NK-92 (cell line): Measurements from ENCODE around the gene ASPG.

Experiments used
- DNase-seq: peaks from one replicate; lab custom pipeline; 2025; ENCODE audit not compliant: unreplicated experiment; lab: John Stamatoyannopoulos, UW

Gene ASPG

GRCh38 chr14:104075530-104076151 is 9.9 kb upstream of the ASPG start:
- no peak for DNase-seq

DNA sequence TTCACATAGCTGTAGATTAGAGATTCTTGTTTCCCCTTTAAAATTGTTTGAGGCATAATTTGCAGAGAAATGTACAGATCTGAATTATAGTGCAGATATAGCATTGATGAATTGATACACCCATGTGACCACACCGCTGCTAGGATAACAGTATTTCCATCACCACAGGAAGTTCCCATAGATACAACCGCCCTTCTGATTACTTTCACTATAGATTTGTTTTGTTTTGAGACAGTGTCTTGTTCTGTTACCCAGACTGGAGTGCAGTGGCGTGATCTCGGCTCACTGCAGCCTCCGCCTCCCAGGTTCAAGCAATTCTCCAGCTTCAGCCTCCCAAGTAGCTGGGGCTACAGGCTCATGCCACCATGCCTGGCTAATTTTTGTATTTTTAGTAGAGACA is 8.8 kb upstream of the ASPG start:
- no peak for DNase-seq

- no peak for DNase-seq
Observed at GRCh38 chr14:104078031-104078455, 7.5 kb upstream of the ASPG start.

- DNase-seq: no peak
Observed at GRCh38 chr14:104080376-104081260, 4.9 kb upstream of the ASPG start.

- DNase-seq: no peak
Observed at GRCh38 chr14:104081261-104081835, 4.2 kb upstream of the ASPG start.

DNA sequence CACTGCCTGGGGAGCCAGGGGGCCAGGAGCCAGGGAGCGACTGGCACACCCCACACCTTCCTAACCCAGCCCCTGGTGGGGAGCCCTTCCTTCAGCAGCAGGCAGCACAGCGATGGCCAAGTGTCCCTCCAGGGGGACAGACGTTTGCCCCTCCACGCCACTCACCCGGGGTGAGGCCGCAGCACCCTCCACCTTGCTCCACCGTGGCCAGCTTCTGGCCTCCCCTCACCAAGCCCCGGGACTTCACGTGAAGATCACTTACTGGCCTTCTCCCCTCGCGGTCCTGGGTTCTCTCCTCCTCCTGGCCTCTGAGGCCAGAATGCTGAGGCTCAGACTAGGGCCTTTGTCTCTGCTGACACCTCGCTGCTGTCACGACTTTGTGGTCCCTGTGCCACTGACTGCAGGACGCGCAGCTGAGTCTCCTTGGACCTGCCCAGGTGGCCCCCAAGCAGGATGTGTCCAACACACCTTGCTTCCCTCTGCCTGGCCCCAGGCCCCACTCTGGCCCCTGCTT is 3.5 kb upstream of the ASPG start:
- DNase-seq: no peak

DNA sequence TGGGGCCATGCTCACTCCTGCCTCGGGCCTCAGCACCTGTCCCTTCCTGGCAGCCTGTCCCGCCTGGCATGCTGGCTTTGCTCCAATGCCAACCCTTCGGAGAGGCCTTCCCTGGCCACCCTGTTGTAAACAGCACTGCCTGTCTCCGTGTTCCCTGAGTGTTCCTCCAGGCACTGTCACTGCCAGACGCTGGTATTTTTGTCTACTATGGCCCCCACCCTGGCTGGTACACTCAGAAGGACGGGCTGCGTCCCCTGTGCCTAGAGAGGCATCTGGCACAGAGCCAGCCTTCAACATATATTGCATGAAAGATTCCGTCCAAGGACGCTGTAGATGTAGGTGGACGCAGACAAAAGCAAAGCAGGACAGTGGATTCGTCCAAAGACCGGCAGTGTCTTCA is 2.7 kb upstream of the ASPG start:
- DNase-seq: no peak

GRCh38 chr14:104084251-104085002 is 1.1 kb upstream of the ASPG start:
- no peak for DNase-seq

- no peak for DNase-seq
Observed at GRCh38 chr14:104085889-104086201, 345 bp downstream of the ASPG start.

DNA sequence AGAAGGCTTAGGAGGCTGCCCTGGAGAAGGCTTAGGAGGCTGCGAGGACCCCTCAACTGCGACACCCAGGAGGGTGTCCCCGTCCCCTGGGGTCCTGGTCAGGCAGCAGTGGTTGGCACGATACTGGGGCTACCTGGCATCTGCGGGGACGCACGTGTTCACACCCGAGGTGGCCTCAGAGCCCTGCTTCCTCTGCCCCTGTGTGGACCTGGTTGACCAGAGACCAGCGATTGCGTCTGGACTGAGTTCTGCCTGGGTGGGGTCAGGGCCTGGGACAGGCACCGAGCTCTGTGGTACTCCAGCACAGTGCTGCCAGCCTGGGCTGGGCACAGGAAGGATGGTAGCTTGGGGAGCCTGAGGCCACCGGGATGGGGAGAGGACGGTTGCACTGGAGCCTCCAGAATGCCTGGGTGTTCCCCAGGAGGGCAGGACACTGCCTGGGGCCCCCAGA is 735 bp downstream of the ASPG start:
- DNase-seq: no peak

- DNase-seq: no peak
Observed at GRCh38 chr14:104086661-104087461, 1.4 kb downstream of the ASPG start.

DNA sequence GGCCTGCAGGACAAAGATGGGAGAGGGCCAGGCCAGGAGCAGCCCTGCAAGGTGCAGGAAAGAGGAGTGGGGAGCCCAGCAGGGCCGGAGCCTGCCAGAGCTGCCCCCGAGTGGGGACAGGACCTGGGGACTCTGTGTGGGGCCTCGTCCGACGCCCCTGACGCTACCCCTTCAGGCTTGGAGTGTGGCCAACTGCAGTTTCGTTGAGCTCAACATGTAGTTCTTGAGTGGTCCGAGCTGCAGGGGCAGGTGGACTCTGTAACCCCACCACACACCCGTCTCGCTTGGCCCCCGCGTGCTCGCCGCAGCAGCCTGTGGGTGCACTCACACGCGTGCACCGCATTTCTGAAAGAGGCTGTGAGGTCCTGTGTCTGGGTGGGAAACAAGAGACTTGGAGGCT is 2.0 kb downstream of the ASPG start:
- DNase-seq: no peak

- DNase-seq: no peak
Observed at GRCh38 chr14:104087981-104088850, 2.7 kb downstream of the ASPG start.

- DNase-seq: no peak
Observed at GRCh38 chr14:104090071-104090748, 4.7 kb downstream of the ASPG start.

DNA sequence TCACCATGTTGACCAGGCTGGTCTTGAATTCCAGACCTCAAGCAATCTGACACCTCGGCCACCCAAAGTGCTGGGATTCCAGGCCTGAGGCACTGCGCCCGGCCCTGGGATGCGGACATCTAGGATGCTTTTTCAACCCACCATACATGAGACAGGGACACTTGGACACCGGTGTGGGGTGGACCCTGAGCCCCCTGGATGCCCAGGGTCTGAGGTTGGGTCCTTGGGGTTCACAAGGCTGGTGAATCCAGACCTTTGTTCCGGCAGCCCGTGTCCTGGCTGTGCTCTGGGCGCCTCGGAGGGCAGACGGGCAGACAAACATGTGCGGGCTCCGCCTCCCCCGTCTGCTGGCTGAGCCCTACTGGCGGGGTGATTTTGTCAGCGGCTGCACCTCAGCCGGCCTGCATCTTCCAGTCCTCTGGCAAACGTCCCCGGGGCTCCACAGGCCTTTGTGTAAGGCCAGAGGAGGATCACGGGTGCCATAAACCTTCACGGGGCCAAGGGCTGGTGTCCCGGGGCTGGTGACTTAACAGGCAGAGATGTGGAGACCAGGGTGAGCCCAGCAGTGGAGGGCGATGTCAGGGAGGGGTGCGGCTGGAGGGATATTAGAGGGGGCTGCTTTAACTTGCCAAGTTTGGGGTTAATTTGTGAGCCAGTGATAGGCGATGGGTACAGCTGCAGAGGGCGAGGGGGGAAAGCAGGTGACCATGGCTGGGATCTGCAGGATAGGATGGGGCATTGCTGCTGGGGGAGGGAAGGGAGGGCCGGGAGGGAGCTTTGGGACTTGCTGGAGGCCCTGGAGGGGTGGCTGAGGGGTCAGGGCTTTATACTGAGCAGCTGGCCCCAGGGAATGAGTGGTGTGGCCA is 5.8 kb downstream of the ASPG start:
- DNase-seq: no peak

- DNase-seq: no peak
Observed at GRCh38 chr14:104091927-104092771, 6.6 kb downstream of the ASPG start.

GRCh38 chr14:104092931-104093365 is 7.4 kb downstream of the ASPG start:
- no peak for DNase-seq
